Measurements from ENCODE around the gene PHLDB1.

The PHLDB1 gene

GRCh38 chr11:118694771-118695170 is 87.4 kb downstream of the PHLDB1 start:
- TF ChIP-seq NFIC (IDR thresholded peaks at IDR 0.05) (no peak), USF1 (IDR thresholded peaks at IDR 0.05) (no peak)

- TF ChIP-seq EGR1 (IDR thresholded peaks at IDR 0.05) (no peak), FOXM1 (IDR thresholded peaks at IDR 0.05; ENCODE audit: borderline replicate concordance, low read depth) (no peak), CEBPB (IDR thresholded peaks at IDR 0.05) (no peak), NFIC (IDR thresholded peaks at IDR 0.05) (no peak), TAF1 (IDR thresholded peaks at IDR 0.05; ENCODE audit: low read depth) (no peak), USF1 (IDR thresholded peaks at IDR 0.05) (no peak), ZBTB7A (IDR thresholded peaks at IDR 0.05; ENCODE audit: low read depth) (no peak), REST (IDR thresholded peaks at IDR 0.05; ENCODE audit: low read depth) (no peak), TCF12 (IDR thresholded peaks at IDR 0.05; ENCODE audit: low read depth) (no peak), TEAD4 (IDR thresholded peaks at IDR 0.05) (no peak), YY1 (IDR thresholded peaks at IDR 0.05; ENCODE audit: low read depth) (no peak), CREB1 (IDR thresholded peaks at IDR 0.05; ENCODE audit: low read depth) (no peak), MAX (IDR thresholded peaks at IDR 0.05) (no peak), RAD21 (IDR thresholded peaks at IDR 0.05; ENCODE audit: low read depth) (no peak)
Observed at GRCh38 chr11:118696673-118697226, 89.3 kb downstream of the PHLDB1 start.

GRCh38 chr11:118697346-118697745 is 89.9 kb downstream of the PHLDB1 start:
- no peak for TF ChIP-seq TEAD4 (IDR thresholded peaks at IDR 0.05)
- no peak for TF ChIP-seq CREB1 (IDR thresholded peaks at IDR 0.05; ENCODE audit: low read depth)
- no peak for TF ChIP-seq REST (IDR thresholded peaks at IDR 0.05; ENCODE audit: low read depth)
- TF ChIP-seq YY1 (IDR thresholded peaks at IDR 0.05; ENCODE audit: low read depth) = no peak
- no peak for TF ChIP-seq CEBPB (IDR thresholded peaks at IDR 0.05)
- no peak for TF ChIP-seq FOXM1 (IDR thresholded peaks at IDR 0.05; ENCODE audit: borderline replicate concordance, low read depth)
- TF ChIP-seq ZBTB7A (IDR thresholded peaks at IDR 0.05; ENCODE audit: low read depth) = no peak
- TF ChIP-seq USF1 (IDR thresholded peaks at IDR 0.05) = no peak
- TF ChIP-seq MAX (IDR thresholded peaks at IDR 0.05) = no peak
- no peak for TF ChIP-seq TAF1 (IDR thresholded peaks at IDR 0.05; ENCODE audit: low read depth)
- no peak for TF ChIP-seq EP300 (IDR thresholded peaks at IDR 0.05; ENCODE audit: borderline replicate concordance)
- TF ChIP-seq NFIC (IDR thresholded peaks at IDR 0.05) = no peak
- TF ChIP-seq RAD21 (IDR thresholded peaks at IDR 0.05; ENCODE audit: low read depth) = no peak
- TF ChIP-seq TCF12 (IDR thresholded peaks at IDR 0.05; ENCODE audit: low read depth) = no peak
- TF ChIP-seq EGR1 (IDR thresholded peaks at IDR 0.05) = no peak

- TF ChIP-seq EP300 (IDR thresholded peaks at IDR 0.05; ENCODE audit: borderline replicate concordance) = no peak
- TF ChIP-seq CREB1 (IDR thresholded peaks at IDR 0.05; ENCODE audit: low read depth) = no peak
- no peak for TF ChIP-seq TEAD4 (IDR thresholded peaks at IDR 0.05)
Observed at GRCh38 chr11:118699506-118700220, 92.2 kb downstream of the PHLDB1 start.

GRCh38 chr11:118703563-118704106 is 96.2 kb downstream of the PHLDB1 start:
- TF ChIP-seq TAF1 (IDR thresholded peaks at IDR 0.05; ENCODE audit: low read depth) = no peak
- no peak for TF ChIP-seq FOXM1 (IDR thresholded peaks at IDR 0.05; ENCODE audit: borderline replicate concordance, low read depth)
